Smooth muscle cell of the pulmonary artery (primary cell): ENCODE measurements around the gene MAGEA1. TPM values are rescaled to one million over a fixed set of nuclear protein-coding genes. Genes with fewer than 3 reads are reported as not detected.

Experiments used
- total RNA-seq: library from RNA; depleted of rRNA; stranded (reverse); fragments of >200 nt; gene quantifications from 2 replicates; pipeline ENCODE4 v1.2.3, GENCODE V29; 2014

Gene MAGEA1, protein sequence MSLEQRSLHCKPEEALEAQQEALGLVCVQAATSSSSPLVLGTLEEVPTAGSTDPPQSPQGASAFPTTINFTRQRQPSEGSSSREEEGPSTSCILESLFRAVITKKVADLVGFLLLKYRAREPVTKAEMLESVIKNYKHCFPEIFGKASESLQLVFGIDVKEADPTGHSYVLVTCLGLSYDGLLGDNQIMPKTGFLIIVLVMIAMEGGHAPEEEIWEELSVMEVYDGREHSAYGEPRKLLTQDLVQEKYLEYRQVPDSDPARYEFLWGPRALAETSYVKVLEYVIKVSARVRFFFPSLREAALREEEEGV
- not detected in 2 replicates for total RNA-seq

DNA sequence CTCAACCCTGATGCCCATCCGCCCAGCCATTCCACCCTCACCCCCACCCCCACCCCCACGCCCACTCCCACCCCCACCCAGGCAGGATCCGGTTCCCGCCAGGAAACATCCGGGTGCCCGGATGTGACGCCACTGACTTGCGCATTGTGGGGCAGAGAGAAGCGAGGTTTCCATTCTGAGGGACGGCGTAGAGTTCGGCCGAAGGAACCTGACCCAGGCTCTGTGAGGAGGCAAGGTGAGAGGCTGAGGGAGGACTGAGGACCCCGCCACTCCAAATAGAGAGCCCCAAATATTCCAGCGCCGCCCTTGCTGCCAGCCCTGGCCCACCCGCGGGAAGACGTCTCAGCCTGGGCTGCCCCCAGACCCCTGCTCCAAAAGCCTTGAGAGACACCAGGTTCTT is at the start of gene MAGEA1:
TSS of gene MAGEA1 (plus strand) at position 154 of the 400 bp plus-strand sequence. CDS start 3,106 bp downstream, outside the sequence.

Other genes with a start within 250 kb of the MAGEA1 start
- gene PNMA5, start 185.2 kb upstream of the MAGEA1 start, total RNA-seq = not detected in 2 replicates
- gene PNMA3, start 122.8 kb upstream of the MAGEA1 start, total RNA-seq = 0.13 and 0.17 TPM in 2 replicates
- gene PNMA6A, start 106.8 kb upstream of the MAGEA1 start, total RNA-seq = 2.9 and 3.3 TPM in 2 replicates
- not detected in 2 replicates for gene PNMA6F, start 142.5 kb downstream of the MAGEA1 start, total RNA-seq
- 13.4 and 14.2 TPM in 2 replicates for gene ZNF275, start 154.9 kb downstream of the MAGEA1 start, total RNA-seq
- not detected in 2 replicates for gene PNMA6E, start 222.1 kb downstream of the MAGEA1 start, total RNA-seq
- gene ZFP92, start 232.2 kb downstream of the MAGEA1 start, total RNA-seq = 0.23 and 0.33 TPM in 2 replicates